NB4 (cell line): ENCODE data around the gene CDK9.
A peak's percentile ranks its signal among the peaks of the same experiment; 100 is the strongest.

Source experiments
- MYC ChIP-seq: IDR thresholded peaks from 2 replicates; pipeline ENCODE4 v1.6.1; 2011; ENCODE audit warnings: low read depth, low read length
- POLR2A ChIP-seq: IDR thresholded peaks from 2 replicates; pipeline ENCODE4 v1.6.1; 2011; ENCODE audit warnings: mild to moderate bottlenecking; ENCODE audit not compliant: insufficient read length; ENCODE audit errors: extremely low read depth
- TF ChIP-seq, protein P1 (sequence below): IDR thresholded peaks from one replicate; pipeline ENCODE4 v1.5.1; 2012; ENCODE audit warnings: low read depth, low read length

DNA sequence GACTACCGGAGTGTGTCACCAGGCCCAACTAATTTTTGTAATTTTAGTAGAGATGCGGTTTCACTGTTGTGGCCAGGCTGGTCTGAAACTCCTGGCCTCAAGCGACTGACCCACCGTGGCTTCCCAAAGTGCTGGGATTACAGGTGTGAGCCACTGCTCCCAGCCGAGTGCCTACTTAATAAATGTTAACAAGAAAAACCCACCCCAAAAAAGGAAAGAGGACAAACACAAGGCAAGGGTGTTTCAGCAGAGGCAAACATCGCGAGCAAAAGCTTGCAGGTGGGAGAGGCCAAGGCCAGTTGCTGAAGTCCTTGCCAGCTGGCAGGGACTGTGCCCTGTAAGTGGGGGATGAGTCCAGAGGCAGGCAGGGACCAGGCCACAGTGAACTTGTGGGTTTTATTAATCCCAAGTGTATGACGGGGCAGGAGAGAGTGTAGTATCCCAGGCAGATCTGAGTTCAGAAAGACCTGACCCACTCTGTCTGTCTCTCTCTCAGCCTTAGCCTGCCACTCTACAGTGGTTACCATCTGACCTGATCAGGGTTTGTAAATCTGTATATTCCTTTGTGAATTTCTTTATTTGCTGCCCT is 10.5 kb downstream of the CDK9 start:
- TF ChIP-seq, protein P1, sequence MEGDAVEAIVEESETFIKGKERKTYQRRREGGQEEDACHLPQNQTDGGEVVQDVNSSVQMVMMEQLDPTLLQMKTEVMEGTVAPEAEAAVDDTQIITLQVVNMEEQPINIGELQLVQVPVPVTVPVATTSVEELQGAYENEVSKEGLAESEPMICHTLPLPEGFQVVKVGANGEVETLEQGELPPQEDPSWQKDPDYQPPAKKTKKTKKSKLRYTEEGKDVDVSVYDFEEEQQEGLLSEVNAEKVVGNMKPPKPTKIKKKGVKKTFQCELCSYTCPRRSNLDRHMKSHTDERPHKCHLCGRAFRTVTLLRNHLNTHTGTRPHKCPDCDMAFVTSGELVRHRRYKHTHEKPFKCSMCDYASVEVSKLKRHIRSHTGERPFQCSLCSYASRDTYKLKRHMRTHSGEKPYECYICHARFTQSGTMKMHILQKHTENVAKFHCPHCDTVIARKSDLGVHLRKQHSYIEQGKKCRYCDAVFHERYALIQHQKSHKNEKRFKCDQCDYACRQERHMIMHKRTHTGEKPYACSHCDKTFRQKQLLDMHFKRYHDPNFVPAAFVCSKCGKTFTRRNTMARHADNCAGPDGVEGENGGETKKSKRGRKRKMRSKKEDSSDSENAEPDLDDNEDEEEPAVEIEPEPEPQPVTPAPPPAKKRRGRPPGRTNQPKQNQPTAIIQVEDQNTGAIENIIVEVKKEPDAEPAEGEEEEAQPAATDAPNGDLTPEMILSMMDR, result no peak
- TF ChIP-seq POLR2A, result peak; percentile 17
- TF ChIP-seq MYC, result no peak
